K562 (cell line): ENCODE data around the gene OPTN. TPM values are rescaled to one million over a fixed set of nuclear protein-coding genes. Genes with fewer than 3 reads are reported as not detected.

Source experiments
- ATAC-seq: fragments of 200-7000 bp; cut with Tn5 transposase; 3 replicates; pipeline ENCODE4 v1.9.1; 2020; ENCODE audit warnings: moderate library complexity
- BruUV-seq: library from RNA; stranded (reverse); fragments of 400-500 nt; replicated peaks from 2 replicates; lab custom pipeline; 2021; lab: Mats Ljungman, UMichigan
- CTCF ChIA-PET: fragments of 300-600 bp; formaldehyde crosslinking; extraction: SDS; loops from one replicate; lab custom pipeline; 2021; ENCODE audit warnings: low intra/inter-chr PET ratio; lab: Yijun Ruan, JAX
- POLR2A ChIA-PET: fragments of 300-600, 350-650 bp; sonication (Branson Sonifier 250); formaldehyde crosslinking; extraction: SDS; loops from one replicate; lab custom pipeline; 2021; ENCODE audit warnings: antibody characterized with exemption, inconsistent platforms; lab: Yijun Ruan, JAX
- DNase-seq, 4 experiments: peaks; one replicate each; pipeline versions ENCODE4 v3.0.0 to v3.0.0-alpha.2; 2011 to 2018; ENCODE audit warnings: low spot score in 3 of 4, mixed read lengths in 3 of 4; ENCODE audit errors: extremely low read depth in 1 of 4
- FAIRE-seq: peaks from 2 replicates; lab custom pipeline; 2011; peaks lifted over from hg19 to GRCh38; lab: Jason Lieb, UNC
- H2AFZ ChIP-seq: 2 replicates; pipeline ENCODE4 v1.6.0; 2011; ENCODE audit warnings: low read depth, low read length, control low read depth, inconsistent platforms
- H3K27ac ChIP-seq: fragments of 200-600 bp; 3 replicates; pipeline ENCODE4 v1.8.0; 2011; ENCODE audit warnings: low read depth, mild to moderate bottlenecking, control low read depth, inconsistent platforms, low read length, moderate library complexity, mixed read lengths; ENCODE audit errors: extremely low read depth
- H3K27me3 ChIP-seq, 2 experiments: fragments of 300-600 bp in 1 of 2; 2 replicates in 1 of 2; 3 replicates in 1 of 2; pipeline versions ENCODE4 v1.6.0 to v1.8.0; 2011; ENCODE audit warnings: inconsistent platforms in 2 of 2, low read length in 2 of 2, mild to moderate bottlenecking in 1 of 2, mixed read lengths in 1 of 2, moderate library complexity in 1 of 2; ENCODE audit not compliant: control insufficient read depth in 2 of 2, insufficient read depth in 2 of 2
- H3K36me3 ChIP-seq: fragments of 300-600 bp; 3 replicates; pipeline ENCODE4 v1.8.0; 2011; ENCODE audit warnings: mild to moderate bottlenecking, low read length, inconsistent platforms; ENCODE audit not compliant: control insufficient read depth, insufficient read depth
- H3K4me1 ChIP-seq, 2 experiments: fragments of 200-600 bp in 1 of 2; replicated peaks in 1 of 2; 2 replicates in 1 of 2; 3 replicates in 1 of 2; pipeline versions ENCODE4 v1.5.1 to v1.8.0; 2011; ENCODE audit warnings: inconsistent platforms in 2 of 2, low read length in 2 of 2, mild to moderate bottlenecking in 1 of 2, mixed read lengths in 1 of 2, moderate library complexity in 1 of 2; ENCODE audit not compliant: control insufficient read depth in 2 of 2, insufficient read depth in 2 of 2
- H3K4me2 ChIP-seq: 2 replicates; pipeline ENCODE4 v1.6.1; 2011; ENCODE audit warnings: low read length, control low read depth, inconsistent platforms, mixed read lengths; ENCODE audit not compliant: insufficient read depth
- H3K4me3 ChIP-seq: fragments of 200-600 bp; sonication (generic), shearing (Covaris generic); 2 replicates; pipeline ENCODE4 v1.5.1; 2016; ENCODE audit warnings: control low read depth, inconsistent platforms
- H3K79me2 ChIP-seq: fragments of 200-600 bp; 3 replicates; pipeline ENCODE4 v1.8.0; 2011; ENCODE audit warnings: low read length, inconsistent platforms; ENCODE audit not compliant: control insufficient read depth, insufficient read depth
- H3K9ac ChIP-seq, 2 experiments: 2 replicates each; pipeline versions ENCODE4 v1.6.0 to v1.6.1; 2011; ENCODE audit warnings: low read depth in 2 of 2, low read length in 2 of 2, control low read depth in 1 of 2, inconsistent platforms in 1 of 2, mild to moderate bottlenecking in 1 of 2, mixed read lengths in 1 of 2; ENCODE audit not compliant: insufficient read depth in 1 of 2
- H3K9me1 ChIP-seq: one replicate; pipeline ENCODE4 v1.6.0; 2011; ENCODE audit warnings: inconsistent platforms, mild to moderate bottlenecking, low read length, moderate library complexity; ENCODE audit not compliant: control insufficient read depth, insufficient read depth
- H3K9me3 ChIP-seq: replicated peaks from 2 replicates; pipeline ENCODE4 v1.5.1; 2011; ENCODE audit warnings: low read depth, low read length, inconsistent platforms; ENCODE audit not compliant: control insufficient read depth, insufficient read depth
- H4K20me1 ChIP-seq: replicated peaks from 2 replicates; pipeline ENCODE4 v1.6.1; 2011; ENCODE audit warnings: low read length, inconsistent platforms, mixed read lengths; ENCODE audit not compliant: control insufficient read depth, insufficient read depth
- CBFA2T2 ChIP-seq: fragments of 450-650 bp; conservative IDR thresholded peaks from 2 replicates; pipeline ENCODE4 v1.6.1; 2017; ENCODE audit warnings: mild to moderate bottlenecking
- RAD51 ChIP-seq: fragments of 450-650 bp; IDR thresholded peaks from 2 replicates; pipeline ENCODE4 v1.7.1; 2016; ENCODE audit warnings: low read depth, mild to moderate bottlenecking, borderline replicate concordance
- TOE1 ChIP-seq, 2 experiments: fragments of 450-650 bp in 1 of 2; sonication (generic) in 1 of 2; formaldehyde crosslinking in 1 of 2; IDR thresholded peaks; 2 replicates each; pipeline versions ENCODE4 v1.7.1 to v1.8.0; 2016 to 2022; ENCODE audit warnings: borderline replicate concordance in 2 of 2, mild to moderate bottlenecking in 2 of 2, antibody characterized with exemption in 1 of 2, inconsistent platforms in 1 of 2, low read depth in 1 of 2, missing genetic modification reagents in 1 of 2, moderate library complexity in 1 of 2
- ZNF316 ChIP-seq: fragments of 450-650 bp; IDR thresholded peaks from 2 replicates; pipeline ENCODE4 v1.6.1; 2016
- WGBS: fragments of 100-300 bp; shearing (Covaris generic); methylation state at CpG from one replicate; pipeline ENCODE4 v1.1.6; 2016; ENCODE audit warnings: low coverage, mixed read lengths; ENCODE audit not compliant: insufficient coverage; ENCODE audit errors: missing lambda C conversion rate; 5-methylcytosine and 5-hydroxymethylcytosine counted together
- in situ Hi-C: fragments of 300-500 bp; cut with MboI; formaldehyde crosslinking; loops from 4 replicates; pipeline ENCODE4 v1.15.0; 2018; ENCODE audit warnings: inconsistent platforms, mixed read lengths
- intact Hi-C: fragments of 100-400 bp; cut with micrococcal nuclease; formaldehyde crosslinking; loops from 2 replicates; pipeline ENCODE4 v1.14.2; 2022
- polyA plus RNA-seq, 8 experiments: library from polyadenylated mRNA; depleted of rRNA in 4 of 8; stranded (reverse) in 5 of 8; unstranded in 3 of 8; fragments of >200 nt; fragmentation: Nextera tagmentation in 2 of 8; fragmentation: Illumina TruSeq in 1 of 8; extraction: Ambion mirVana in 2 of 8; extraction: Trizol in 1 of 8; gene quantifications; 2 replicates each; pipeline versions ENCODE4 v1.2.1 to v1.2.3, GENCODE V29; 2011 to 2014; ENCODE audit warnings: inconsistent platforms in 1 of 8, missing spikeins in 1 of 8
- total RNA-seq, 7 experiments: library from RNA; depleted of rRNA in 6 of 7; stranded (reverse); fragments of >200 nt in 6 of 7; fragmentation: Illumina TruSeq in 2 of 7; extraction: Trizol in 2 of 7; gene quantifications; 2 replicates each; pipeline versions ENCODE4 v1.2.1 to v1.2.3, GENCODE V29; 2011 to 2021; ENCODE audit warnings: low replicate concordance in 1 of 7
- TF ChIP-seq, protein P1 (sequence below): fragments of 450-650 bp; formaldehyde crosslinking; IDR thresholded peaks from 2 replicates; pipeline ENCODE4 v1.4.0; 2020; ENCODE audit warnings: mild to moderate bottlenecking, mixed read lengths

The OPTN gene
- total and polyA plus RNA-seq, 9 of the 15 experiments (the other 6 are each of a cell fraction or from before 2014, with no cell fraction given), result 2.2 to 6.8 (median 5.0) TPM

DNA sequence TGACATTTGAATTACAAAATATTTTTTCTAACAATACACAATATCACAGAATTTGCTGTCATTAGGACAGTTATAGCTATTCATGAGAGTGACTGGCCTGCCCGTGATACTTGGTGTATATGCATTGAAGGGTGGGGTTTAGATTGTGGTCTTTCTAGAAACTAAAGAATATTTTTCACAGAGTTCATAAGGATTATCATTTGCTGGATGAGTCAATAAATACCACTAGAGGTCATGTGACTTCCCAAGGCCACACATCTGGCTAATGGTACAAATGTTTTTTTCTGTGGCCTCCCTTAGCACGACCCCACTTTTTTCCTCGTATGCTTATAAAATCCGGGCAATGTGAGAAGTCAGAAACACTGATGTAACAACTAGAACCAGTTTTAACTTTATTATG, 5.2 kb downstream of the OPTN start:
- no peak overlapping the region for H3K4me3 ChIP-seq
- no peaks in the 10 kb centered on the region for H3K27me3 ChIP-seq
- H3K27ac ChIP-seq, result no peak overlapping the region
- WGBS, result 29% methylated on average over 4 of the region's 4 CpGs
- no peak for FAIRE-seq
- POLR2A ChIA-PET, result no interaction called here
- H3K9me1 ChIP-seq, result no peaks in the 10 kb centered on the region
- H3K4me1 ChIP-seq, result peaks cover 6 to 10% of the 10 kb centered on the region in 2 experiments; a peak in 4 of 5 replicates
- CTCF ChIA-PET, result no interaction called here
- H4K20me1 ChIP-seq, result no peaks in the 10 kb centered on the region; the same call in 1 of the 2 replicates
- BruUV-seq, result no TSS peak
- TF ChIP-seq TOE1 (IDR thresholded peaks at IDR 0.05; ENCODE audit: borderline replicate concordance) (peak; percentile 82), TOE1 (CRISPR knock-in tag; IDR thresholded peaks at IDR 0.05; ENCODE audit: borderline replicate concordance, low read depth) (no peak), ZNF316 (no peak), CBFA2T2 (0 out of 2 replicates have a peak, but pooled peaks have one; percentile 16), RAD51 (peak; percentile 66)
- TF ChIP-seq, protein P1, sequence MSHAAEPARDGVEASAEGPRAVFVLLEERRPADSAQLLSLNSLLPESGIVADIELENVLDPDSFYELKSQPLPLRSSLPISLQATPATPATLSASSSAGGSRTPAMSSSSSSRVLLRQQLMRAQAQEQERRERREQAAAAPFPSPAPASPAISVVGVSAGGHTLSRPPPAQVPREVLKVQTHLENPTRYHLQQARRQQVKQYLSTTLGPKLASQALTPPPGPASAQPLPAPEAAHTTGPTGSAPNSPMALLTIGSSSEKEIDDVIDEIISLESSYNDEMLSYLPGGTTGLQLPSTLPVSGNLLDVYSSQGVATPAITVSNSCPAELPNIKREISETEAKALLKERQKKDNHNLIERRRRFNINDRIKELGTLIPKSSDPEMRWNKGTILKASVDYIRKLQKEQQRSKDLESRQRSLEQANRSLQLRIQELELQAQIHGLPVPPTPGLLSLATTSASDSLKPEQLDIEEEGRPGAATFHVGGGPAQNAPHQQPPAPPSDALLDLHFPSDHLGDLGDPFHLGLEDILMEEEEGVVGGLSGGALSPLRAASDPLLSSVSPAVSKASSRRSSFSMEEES (CRISPR knock-in tag), result peak; percentile 90
- DNase-seq, result no peak
- no peaks in the 10 kb centered on the region for H3K9me3 ChIP-seq
- in situ Hi-C loops (no loop called here), intact Hi-C loops (loop anchor here (10.0 kb wide), 3 partner anchors 200 to 430 kb away; partner anchors contain the start of gene PHYH)
- no peaks in the 10 kb centered on the region for H3K36me3 ChIP-seq
- ATAC-seq, result no peak
- H3K4me2 ChIP-seq, result no peak overlapping the region
- H2AFZ ChIP-seq, result no peak overlapping the region
- H3K9ac ChIP-seq, result no peak overlapping the region
- no peaks in the 10 kb centered on the region for H3K79me2 ChIP-seq
